Testis (tissue), 2 donors: ENCODE data around the gene IFI30.

Experiments used
- CTCF ChIP-seq, 3 experiments: fragments of 450-650 bp in 2 of 3; fragments of 200-600 bp in 1 of 3; sonication (generic) in 1 of 3; IDR thresholded peaks; one replicate each; pipeline ENCODE4 v1.5.1; 2016 to 2019; ENCODE audit warnings: antibody characterized with exemption in 3 of 3, mild to moderate bottlenecking in 2 of 3, moderate library complexity in 1 of 3
- POLR2A ChIP-seq: fragments of 450-650 bp; IDR thresholded peaks from one replicate; pipeline ENCODE4 v1.6.1; 2017; ENCODE audit warnings: antibody characterized with exemption, mild to moderate bottlenecking, moderate library complexity

GRCh38 chr19:18150776-18151624 lies 22.6 kb upstream of the IFI30 start:
- TF ChIP-seq CTCF (IDR thresholded peaks at IDR 0.05) = no peak
- TF ChIP-seq POLR2A = no peak
